NT2/D1 (cell line): ENCODE results near the gene EXOC7.

Experiments used
- SUZ12 ChIP-seq: IDR thresholded peaks from 2 replicates; pipeline ENCODE4 v1.6.1; 2011; ENCODE audit not compliant: insufficient read length, insufficient read depth; ENCODE audit errors: extremely low read depth
- YY1 ChIP-seq: IDR thresholded peaks from 2 replicates; pipeline ENCODE4 v1.6.1; 2011; ENCODE audit not compliant: insufficient read length, insufficient read depth
- ZNF274 ChIP-seq: IDR thresholded peaks from 2 replicates; pipeline ENCODE4 v1.6.1; 2011; ENCODE audit warnings: mild to moderate bottlenecking, low read depth, low read length

GRCh38 chr17:76152591-76152990 lies 49.0 kb upstream of the EXOC7 start:
- TF ChIP-seq ZNF274 (no peak), SUZ12 (no peak), YY1 (no peak)
